ENCODE results near the gene VWC2L.

GRCh38 chr2:214514704-214515103 lies 103.8 kb downstream of the VWC2L start:
- TF ChIP-seq CTCF (IDR thresholded peaks at IDR 0.05) (no peak), EP300 (IDR thresholded peaks at IDR 0.05) (no peak)

Data from sigmoid colon (tissue), 4 donors.